Measurements from ENCODE around the gene PRMT1. TPM values are rescaled to one million over a fixed set of nuclear protein-coding genes. Genes with fewer than 3 reads are reported as not detected.

PRMT1 gene
- polyA plus RNA-seq, 2 of the 4 experiments (the other 2 are of a cell fraction) = 504 to 516 TPM

GRCh38 chr19:49645592-49645991 is 31.5 kb upstream of the PRMT1 start:
- 99% methylated on average over 11 of the region's 11 CpGs for WGBS (ENCODE audit: missing lambda C conversion rate)

GRCh38 chr19:49645995-49646394 is 31.1 kb upstream of the PRMT1 start:
- H3K9me3 ChIP-seq = no peaks in the 10 kb centered on the region
- H3K4me3 ChIP-seq = no peak overlapping the region
- TF ChIP-seq MAX (IDR thresholded peaks at IDR 0.05) (no peak), PHF8 (IDR thresholded peaks at IDR 0.05; ENCODE audit: borderline replicate concordance, low read depth) (no peak), HDAC2 (IDR thresholded peaks at IDR 0.05) (no peak)
- DNase-seq (ENCODE audit: low read depth in 1 of 2, low spot score in 1 of 2) (no peak), ATAC-seq (no peak), FAIRE-seq (no peak)
- POLR2A ChIA-PET = no interaction called here
- CTCF ChIA-PET = interaction anchor here (0.7 to 12.4 kb wide), 8 partner anchors 14 to 143 kb away, joined by 3 to 134 read pairs (median 6); partner anchors contain the start of genes BCL2L12, IRF3 and PRMT1
- no peak overlapping the region for H3K4me2 ChIP-seq
- WGBS (ENCODE audit: missing lambda C conversion rate) = 94% methylated on average over 12 of the region's 13 CpGs
- H3K4me1 ChIP-seq = peaks cover 17% of the 10 kb centered on the region
- H3K27ac ChIP-seq = no peak overlapping the region

More at GRCh38 chr19:49645592-49645991, 31.5 kb upstream of the PRMT1 start:
- H3K9me3 ChIP-seq = no peaks in the 10 kb centered on the region
- H3K4me1 ChIP-seq = peaks cover 17% of the 10 kb centered on the region
- FAIRE-seq (no peak), DNase-seq (ENCODE audit: low read depth in 1 of 2, low spot score in 1 of 2) (no peak), ATAC-seq (no peak)
- CTCF ChIA-PET = interaction anchor here (0.5 to 12.4 kb wide), 8 partner anchors 14 to 143 kb away, joined by 3 to 134 read pairs (median 6); partner anchors contain the start of genes BCL2L12, IRF3 and PRMT1
- TF ChIP-seq PHF8 (IDR thresholded peaks at IDR 0.05; ENCODE audit: borderline replicate concordance, low read depth) (no peak), ESRRA (IDR thresholded peaks at IDR 0.05; ENCODE audit: borderline replicate concordance, low read length) (no peak), MAFK (IDR thresholded peaks at IDR 0.05; ENCODE audit: partially characterized antibody) (no peak), ZNF302 (CRISPR knock-in tag; IDR thresholded peaks at IDR 0.05) (no peak), ELK1 (IDR thresholded peaks at IDR 0.05; ENCODE audit: low read depth, low read length) (no peak), CHD2 (IDR thresholded peaks at IDR 0.05; ENCODE audit: low read length, partially characterized antibody) (no peak), RFX5 (IDR thresholded peaks at IDR 0.05) (no peak), SREBF2 (IDR thresholded peaks at IDR 0.05) (no peak), TP53 (CRISPR knock-in tag; IDR thresholded peaks at IDR 0.05) (no peak), ZC3H11A (IDR thresholded peaks at IDR 0.05) (no peak), TFCP2L1 (CRISPR knock-in tag; IDR thresholded peaks at IDR 0.05) (no peak), FOSL2 (IDR thresholded peaks at IDR 0.05) (no peak), FOSL2 (CRISPR knock-in tag; IDR thresholded peaks at IDR 0.05) (no peak), HOXA7 (CRISPR knock-in tag; IDR thresholded peaks at IDR 0.05) (no peak), RARB (CRISPR knock-in tag; IDR thresholded peaks at IDR 0.05) (no peak), KDM5A (IDR thresholded peaks at IDR 0.05) (no peak), EHF (CRISPR knock-in tag; IDR thresholded peaks at IDR 0.05) (no peak), HOXB5 (CRISPR knock-in tag; IDR thresholded peaks at IDR 0.05) (no peak), BHLHE40 (IDR thresholded peaks at IDR 0.05; ENCODE audit: low read depth, low read length) (no peak), POLR2A (IDR thresholded peaks at IDR 0.05; ENCODE audit: low read length) (no peak), EHMT2 (IDR thresholded peaks at IDR 0.05; ENCODE audit: low read depth) (no peak)
- POLR2A ChIA-PET = no interaction called here
- no peak overlapping the region for H3K27ac ChIP-seq
- no peak overlapping the region for H3K4me3 ChIP-seq
- no peak overlapping the region for H3K4me2 ChIP-seq

- Histone ChIP-seq H3K4me1 (peaks cover 17% of the 10 kb centered on the region), H3K27ac (no peak overlapping the region), H3K4me2 (no peak overlapping the region), H3K4me3 (no peak overlapping the region), H3K9me3 (no peaks in the 10 kb centered on the region)
- no peak for FAIRE-seq
- no peak for TF ChIP-seq POLR2A (IDR thresholded peaks at IDR 0.05; ENCODE audit: low read length)
- TF ChIP-seq, protein P1, sequence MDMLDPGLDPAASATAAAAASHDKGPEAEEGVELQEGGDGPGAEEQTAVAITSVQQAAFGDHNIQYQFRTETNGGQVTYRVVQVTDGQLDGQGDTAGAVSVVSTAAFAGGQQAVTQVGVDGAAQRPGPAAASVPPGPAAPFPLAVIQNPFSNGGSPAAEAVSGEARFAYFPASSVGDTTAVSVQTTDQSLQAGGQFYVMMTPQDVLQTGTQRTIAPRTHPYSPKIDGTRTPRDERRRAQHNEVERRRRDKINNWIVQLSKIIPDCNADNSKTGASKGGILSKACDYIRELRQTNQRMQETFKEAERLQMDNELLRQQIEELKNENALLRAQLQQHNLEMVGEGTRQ (IDR thresholded peaks at IDR 0.05) = no peak
- no peak for TF ChIP-seq HOXA7 (CRISPR knock-in tag; IDR thresholded peaks at IDR 0.05)
- DNase-seq (ENCODE audit: low read depth in 1 of 2, low spot score in 1 of 2) = no peak
- ATAC-seq = no peak
- POLR2A ChIA-PET = no interaction called here
- 93% methylated on average over 16 of the region's 17 CpGs for WGBS (ENCODE audit: missing lambda C conversion rate)
- CTCF ChIA-PET = interaction anchor here (0.7 to 12.4 kb wide), 7 partner anchors 13 to 80 kb away, joined by 3 to 134 read pairs (median 10); partner anchors contain the start of genes BCL2L12, IRF3 and PRMT1
Measured at GRCh38 chr19:49646586-49646985, 30.5 kb upstream of the PRMT1 start.

All from A549 (cell line).